Fibroblast of peridontal ligament (primary cell): ENCODE measurements around the gene SKIDA1.

Experiments used
- DNase-seq: peaks from one replicate; pipeline ENCODE4 v3.0.0-alpha.2; 2010; ENCODE audit errors: extremely low read depth

Gene SKIDA1

DNA sequence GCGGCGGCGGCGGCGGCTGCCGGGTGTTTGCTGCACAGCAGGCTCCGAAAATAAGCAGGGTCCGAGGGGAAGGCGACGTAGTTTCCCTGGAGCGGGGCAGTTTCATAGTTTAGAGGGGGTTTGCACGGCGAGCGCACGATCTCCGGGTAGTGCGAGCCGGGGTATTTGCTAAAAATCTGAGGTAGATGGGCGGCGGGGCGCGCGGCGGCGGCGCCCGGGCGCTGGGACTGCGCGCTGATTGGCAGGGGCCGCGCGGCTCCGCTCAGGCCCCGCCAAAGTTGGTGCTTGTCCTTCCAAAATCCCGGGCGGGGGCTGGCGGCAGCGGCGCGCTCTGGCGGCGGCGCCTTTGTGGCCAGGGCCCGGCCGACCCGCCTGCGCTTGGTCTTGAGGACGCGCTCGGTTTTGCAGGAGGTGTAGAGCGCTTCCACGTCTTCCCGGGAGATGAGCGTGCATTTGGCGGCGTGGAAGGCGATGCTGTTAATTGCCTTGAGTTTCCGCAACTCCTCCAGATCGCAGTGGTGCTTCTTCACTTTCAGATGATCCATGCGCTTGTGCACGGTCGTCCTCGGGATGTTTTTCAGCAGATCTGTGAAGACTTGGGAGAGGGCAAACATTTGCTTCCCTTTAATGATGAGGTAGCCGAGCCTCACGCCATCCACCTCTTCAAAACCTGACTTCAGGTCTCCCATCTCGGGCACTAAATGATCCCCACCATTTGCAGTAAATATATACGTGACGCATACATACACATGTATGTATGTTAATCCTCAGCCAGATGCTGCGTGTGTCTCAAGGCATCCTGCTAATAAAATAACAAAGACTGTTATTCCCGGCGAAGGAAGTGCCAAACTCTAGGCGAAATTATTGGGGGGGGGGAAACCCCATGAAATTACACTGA is 8.1 kb downstream of the SKIDA1 start:
- peak; percentile 59 for DNase-seq

DNA sequence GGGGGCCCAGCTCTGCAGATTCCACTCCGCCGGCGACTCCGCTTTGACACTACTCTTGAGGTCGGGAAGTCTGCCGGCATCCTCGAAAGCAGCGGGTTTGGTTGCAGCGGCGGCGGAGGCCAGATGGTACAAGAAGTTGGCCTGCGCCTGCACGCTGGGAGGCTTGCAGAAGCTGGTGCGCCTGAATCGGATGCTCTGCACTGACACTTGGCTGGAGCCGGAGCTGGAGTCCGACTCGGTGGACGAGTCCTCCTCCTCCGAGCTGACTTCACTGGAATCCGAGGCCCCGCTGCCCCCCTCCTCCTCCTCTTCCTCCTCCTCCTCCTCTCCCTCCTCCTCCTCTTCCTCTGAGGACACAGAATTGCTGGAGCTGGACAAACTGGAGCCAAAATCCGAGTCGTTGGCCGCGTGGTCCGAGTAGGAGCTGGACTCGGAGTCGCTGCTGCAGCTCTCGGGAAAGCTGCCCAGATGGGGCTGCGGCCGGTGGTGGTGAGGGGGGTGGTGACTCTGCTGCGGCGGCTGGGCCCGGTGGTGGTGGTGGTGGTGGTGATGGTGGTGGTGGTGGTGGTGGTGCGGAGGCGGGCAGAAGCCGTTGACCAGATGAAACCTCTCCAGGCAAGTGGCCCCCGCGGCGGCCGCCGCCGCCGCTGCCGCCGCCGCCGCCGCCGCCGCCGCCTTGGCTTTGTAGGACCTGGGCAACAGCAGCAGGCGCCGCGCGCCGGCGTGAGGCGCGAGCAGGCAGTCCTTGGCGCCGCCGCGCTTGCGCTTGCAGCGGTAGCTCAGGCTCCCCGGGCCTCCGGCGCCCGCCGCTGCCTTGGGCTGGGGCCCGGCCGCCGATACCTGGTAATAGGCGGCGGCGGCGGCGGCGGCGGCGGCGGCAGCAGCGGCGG is 9.0 kb downstream of the SKIDA1 start:
- DNase-seq, result peak; percentile 69

DNA sequence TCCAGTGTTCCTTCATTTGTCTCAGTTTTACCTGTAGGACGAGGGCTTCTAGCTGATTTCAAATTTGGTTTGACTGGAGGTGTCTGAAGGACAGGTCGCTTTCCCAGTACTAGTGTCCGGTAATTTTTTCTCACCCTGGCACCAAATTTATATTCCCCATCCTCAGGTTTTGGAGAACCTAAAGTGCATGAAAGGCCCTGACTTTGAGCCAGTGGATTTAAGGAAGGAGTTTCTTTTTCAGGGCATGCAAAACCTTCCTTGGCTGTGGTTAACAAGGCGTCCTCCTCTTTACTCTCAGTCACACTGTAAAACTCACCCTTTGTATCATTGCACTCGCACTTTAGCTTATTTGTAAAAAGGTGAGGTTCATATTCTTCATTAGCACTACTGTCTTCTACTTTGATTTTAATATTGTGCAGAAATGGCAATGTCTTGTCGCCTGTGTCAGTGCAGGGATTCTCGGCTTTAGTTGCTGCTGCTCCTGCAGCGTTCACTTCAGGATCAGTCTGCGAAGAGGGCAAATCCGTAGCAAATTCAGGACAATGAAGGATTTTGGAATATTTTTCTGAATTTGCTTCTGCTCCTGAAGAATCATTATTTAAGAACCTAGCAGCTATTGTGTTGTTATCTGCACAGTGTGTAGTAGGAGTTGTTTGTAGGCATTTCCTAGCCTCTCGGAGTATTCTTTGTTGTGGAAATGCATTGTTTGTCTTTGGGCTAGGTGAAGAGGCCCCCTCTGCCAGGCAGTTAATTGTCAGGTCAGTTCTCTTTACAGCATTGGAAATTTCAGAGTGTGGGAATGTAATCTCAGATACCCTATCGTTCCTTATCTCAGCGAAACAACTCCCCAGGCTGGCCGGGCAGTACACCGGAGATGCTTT is 9.9 kb downstream of the SKIDA1 start:
- DNase-seq, result peak; percentile 36

DNA sequence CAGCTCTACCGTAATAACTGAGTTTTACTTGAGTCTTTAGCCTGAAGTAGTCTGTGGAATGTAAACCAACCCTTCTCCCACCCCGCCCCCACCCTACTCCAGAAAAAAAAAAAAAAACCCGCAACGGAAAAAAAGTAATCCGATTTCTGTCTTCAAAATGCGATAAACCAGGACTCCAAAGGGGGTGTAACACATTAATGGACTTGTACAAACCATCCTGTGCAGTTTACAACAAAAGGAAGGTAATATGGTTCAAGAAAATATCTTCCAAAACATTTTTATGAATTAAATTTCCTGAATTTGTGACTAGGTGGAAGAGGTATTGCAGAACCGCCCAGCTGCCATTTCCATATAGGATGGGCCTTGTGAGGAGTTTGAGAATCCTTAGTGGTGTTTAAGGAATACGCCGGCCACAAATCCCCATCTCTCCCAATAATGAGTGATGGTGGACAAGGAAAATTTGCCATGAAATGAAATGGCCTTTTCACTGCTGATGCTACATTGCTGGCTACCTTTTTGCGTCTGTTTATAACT is 10.6 kb downstream of the SKIDA1 start:
- no peak for DNase-seq

DNA sequence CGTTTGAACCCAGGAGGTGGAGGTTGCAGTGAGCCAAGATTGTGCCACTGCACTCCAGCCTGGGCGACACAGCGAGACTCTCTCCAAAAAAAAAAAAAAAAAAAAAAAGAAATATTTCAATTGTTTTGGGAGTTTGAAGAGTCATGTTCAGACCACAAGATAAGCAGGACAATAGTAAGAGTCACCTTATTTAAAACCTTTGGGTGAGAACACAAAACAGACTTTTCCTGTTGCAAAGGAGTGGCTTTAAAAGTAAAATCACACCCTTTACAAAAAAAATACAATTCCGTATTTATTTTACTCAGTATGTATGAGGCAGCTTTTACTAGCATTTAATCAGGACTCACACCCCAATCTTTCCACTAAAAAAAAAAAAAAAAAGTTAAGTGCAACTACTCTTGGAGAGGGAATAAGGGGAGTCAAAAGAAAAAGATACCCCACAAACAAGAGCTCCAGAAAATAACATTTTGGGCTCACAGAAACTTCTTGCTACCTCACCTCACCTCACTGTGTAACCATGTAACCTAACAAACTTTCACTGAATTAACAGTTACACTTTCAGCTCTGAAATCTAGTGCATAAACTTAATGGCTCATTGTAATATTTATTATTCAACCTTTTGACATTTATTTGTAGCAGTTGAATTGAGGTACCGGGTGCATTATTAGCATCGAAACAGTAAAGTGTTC is 11.2 kb downstream of the SKIDA1 start:
- no peak for DNase-seq

DNA sequence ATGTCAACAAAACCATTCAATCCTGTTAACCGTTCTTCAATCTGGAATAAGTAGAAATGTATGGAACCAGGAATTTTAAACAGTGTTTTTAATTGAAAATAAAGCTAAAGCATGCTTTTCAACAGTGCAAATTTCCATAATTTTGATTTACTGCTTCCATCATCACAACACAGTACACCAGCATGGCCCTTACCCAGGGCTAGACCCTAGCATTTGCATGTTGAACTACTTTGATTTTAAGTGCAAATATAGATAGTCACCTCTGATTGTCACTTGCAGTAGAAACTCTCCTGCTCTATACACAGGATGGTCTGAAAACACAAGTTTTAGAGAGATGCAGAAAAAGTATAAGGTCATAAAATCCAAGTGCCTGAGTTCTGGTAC is 12.1 kb downstream of the SKIDA1 start:
- no peak for DNase-seq

DNA sequence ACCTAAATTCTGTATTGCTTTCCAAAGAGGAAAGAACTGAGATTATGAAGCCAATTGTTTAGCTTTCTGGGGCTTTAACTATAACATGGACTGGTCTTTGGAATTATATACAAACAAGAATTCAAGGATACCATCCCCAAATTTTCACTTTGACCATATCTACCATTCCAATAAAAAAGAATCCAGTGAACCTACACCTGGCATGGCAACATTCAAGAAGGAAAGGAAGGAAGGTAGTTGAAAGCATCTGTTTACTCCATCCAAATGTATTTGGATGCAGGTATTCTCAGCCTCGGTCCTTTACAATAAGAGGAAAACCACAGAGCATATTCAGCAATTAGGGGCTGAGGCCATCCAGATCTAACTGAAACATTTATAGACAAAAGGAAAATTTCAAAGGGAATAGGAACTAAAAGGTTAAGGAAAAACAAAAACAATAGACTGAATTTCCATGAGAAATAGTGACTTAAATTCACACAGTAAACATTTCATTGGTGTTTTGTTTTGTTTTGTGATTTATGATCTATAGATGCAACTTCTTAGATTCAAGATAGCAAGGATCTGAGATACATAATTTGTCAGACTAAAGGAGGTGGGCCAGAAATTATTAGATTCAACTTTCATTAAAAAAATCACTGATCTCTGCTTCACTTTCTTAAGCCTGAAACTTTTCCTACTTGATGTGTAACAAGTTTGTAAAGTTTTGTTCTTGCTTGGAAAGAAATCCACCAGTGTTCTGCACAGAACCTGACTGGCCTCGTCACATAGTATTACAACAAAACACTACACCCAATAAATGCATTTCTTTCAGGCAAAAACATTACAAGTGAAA is 12.7 kb downstream of the SKIDA1 start:
- no peak for DNase-seq

DNA sequence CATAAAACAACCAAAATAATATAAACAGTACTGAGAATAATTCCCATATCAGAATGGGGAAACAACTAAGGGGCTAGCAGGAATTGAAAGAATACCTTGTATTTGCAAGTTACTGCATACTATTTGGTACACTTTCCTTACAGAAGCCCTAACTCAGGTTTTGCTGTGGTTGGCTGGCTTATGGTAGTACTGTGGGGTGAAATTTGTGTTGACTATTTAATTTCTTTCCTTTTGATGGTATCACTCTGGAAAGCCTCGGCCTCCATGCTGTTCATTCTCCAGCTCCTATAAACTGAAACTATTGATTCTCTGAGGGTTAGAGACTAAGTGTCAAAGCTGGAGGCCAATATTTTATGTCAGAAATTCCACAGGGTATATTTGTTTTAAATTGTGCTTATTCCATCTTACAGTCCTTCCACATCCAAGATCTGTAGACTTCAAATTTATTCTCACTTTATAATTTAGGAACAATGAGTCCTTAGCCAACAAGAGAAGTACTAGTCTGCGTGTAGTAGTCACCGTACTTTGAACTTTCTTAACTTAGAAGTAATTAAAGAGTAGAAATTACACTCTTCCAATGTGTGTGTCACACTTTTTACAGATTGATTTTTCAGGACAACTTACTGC is 13.4 kb downstream of the SKIDA1 start:
- no peak for DNase-seq

DNA sequence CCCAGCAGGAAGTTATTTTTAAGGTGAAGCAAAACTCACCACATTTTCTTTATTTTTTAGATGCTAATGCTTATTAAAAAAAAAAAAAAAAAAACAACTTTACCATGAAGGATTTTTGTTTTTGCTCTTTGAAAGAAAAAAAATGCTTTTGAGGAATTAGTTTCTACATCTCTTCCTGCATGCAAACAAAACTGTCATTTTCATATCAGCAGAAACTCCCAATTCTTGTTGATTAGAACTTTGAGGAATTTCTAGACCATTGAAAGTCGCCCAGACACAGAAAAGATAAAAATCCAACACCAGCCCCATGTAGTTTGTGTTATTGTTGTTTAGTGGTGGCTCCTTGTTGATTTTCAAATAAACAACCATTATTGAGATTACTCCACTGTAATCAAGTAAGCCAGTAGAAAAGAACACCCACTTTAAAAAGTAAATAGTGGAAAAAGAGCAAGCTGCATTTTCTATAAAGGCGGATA is 14.3 kb downstream of the SKIDA1 start:
- DNase-seq, result no peak

DNA sequence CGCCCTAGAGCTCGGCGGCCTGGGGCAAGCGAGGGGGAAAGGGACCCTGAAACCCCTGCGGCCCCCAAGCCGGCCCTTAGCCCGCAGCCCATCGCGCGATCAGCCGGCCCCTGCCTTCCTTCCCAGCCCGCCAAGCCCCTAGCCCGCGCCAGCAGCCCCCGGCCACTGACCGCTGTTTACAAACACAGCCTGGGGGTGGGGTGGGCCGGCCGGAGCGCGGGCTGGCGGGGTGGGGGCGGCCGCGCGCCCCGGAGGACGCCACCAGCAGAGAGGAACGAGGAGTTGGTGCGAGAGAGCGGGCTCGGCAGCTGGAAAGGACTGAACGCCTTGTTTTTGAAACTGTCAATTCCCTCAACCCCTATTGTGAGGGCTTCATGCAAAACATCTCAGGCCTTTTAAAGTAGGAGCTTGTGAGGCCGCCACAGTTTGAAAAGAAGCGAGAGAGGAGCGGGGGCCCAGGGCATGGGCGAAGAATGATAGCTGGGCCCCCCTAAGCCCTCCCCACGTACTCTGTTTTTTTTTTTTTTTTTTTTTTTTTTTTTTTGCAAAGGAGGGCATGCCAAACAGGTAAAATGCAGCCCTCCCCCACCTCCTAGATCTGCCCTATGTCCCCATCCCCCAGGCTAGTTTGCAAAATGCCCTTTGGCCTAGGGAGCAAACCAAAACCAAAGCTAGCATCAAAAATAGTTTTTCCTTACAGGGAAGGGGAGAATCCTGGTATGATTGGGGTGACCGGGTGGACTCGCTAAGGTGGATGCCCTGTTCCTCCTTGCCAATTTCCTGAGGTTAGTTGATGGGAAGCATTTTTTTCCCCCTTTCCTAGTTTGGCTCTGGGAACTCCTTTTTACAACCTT is 15.0 kb downstream of the SKIDA1 start:
- DNase-seq, result no peak

DNA sequence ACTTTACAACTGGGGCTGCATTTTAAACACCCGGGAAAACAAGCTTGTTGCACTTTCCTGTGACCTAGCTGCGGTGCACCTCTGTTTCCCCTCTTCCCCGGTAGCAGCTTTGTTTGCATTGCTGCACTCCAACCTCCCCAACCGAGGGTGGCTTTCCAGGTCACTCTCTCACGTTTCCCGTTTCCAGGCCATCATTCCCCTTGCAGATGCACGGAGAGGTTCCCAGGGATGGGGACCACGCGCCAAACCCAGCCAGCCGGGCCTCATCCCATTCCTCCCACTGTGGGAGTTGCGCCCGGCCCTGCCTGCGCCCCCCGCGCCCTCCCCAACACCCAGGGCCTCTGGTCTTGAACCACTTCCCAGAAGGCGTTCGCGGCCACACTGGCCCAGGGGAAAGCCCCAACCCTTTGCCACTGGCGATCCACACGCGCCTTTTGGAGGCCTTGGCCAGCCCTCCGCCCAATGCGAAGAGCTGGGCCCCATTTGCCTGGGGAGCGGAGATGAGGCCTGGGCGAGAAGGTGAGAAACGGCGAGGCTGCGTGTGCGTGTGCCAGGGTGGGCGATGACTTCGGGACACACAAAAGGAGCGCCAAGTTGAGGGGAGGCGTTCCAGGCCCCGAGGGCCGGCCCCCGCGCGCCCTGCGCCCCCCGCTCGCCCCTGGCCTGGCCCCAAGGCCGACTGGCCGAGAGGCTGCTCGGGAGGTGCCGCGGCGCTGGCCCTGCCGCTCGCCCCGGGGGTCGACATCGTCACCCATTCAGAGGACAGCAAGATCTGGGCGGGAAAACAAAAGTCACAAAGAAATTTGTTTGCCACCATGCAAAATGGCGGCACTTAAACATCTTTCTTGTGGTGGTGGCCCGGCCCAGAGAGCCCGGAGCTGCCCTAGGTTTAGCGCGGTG is 15.9 kb downstream of the SKIDA1 start:
- DNase-seq, result no peak

DNA sequence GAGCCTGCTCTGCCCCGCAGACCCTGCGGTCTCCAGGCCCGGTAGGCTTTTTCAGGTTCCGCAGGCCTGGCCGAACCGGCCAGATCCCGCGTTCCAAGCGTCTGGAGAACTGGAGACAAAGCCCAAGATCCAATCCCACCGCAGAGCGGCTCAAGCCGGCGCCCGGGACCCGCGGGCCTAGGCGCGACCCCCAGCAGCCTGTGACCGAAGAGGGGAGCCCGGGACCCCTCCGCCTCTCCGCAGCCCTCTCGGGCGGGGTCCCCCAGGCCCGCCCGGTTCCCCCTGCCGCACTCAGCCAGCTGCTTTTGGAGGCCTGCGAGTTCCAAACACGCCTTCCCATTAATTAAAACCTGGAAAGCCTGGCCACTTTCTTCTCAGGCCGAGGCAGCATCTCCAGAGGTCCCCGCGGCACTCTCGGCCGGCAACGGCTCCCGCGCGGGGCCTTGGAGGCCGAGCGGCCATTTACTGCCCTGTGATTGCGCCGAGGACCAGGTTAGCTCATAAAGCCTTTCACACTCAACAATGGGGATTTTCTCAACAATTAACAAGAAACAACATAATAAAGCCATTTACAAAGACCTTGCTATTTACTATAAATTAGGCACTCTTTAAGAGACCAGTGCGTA is 16.7 kb downstream of the SKIDA1 start:
- DNase-seq, result no peak

DNA sequence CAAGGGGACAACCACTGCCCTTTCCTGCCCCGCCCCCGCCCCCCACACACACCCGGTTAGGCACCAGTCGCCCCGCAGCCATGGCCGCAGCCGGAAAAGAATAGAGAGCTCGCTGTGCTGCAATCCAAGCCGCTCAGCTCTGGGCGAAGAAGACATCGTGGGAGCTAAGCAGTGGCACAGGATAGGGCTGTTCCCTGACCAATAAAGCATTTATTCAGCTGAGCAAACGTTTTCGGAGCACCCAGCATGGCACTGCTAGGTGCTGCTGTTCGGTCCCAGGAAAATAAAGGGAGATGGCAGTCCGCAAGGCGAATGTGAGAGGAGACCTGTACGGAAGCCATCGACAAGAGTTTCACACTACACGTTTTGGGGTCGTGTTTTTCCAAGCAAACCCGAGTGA is 18.3 kb downstream of the SKIDA1 start:
- DNase-seq, result no peak

DNA sequence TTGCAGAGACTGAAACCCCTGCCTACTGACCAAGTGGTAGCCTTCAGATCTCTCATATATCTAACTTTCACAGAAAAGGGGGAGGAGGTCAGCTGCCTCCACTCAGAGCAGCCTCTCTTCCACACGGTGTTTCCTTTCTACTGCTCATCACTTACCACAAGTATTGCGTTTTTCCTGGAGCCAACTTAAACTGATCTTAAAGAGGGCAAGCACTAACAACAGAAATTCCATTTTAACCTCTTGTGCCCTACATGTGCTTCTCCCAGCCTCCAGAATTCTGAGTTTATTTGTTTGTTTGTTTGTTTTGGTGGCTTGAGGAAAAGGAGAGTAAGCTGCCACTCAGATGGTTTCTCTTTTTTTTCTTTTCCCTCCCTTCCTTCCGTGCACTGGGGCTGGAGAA is 19.1 kb downstream of the SKIDA1 start:
- no peak for DNase-seq

DNA sequence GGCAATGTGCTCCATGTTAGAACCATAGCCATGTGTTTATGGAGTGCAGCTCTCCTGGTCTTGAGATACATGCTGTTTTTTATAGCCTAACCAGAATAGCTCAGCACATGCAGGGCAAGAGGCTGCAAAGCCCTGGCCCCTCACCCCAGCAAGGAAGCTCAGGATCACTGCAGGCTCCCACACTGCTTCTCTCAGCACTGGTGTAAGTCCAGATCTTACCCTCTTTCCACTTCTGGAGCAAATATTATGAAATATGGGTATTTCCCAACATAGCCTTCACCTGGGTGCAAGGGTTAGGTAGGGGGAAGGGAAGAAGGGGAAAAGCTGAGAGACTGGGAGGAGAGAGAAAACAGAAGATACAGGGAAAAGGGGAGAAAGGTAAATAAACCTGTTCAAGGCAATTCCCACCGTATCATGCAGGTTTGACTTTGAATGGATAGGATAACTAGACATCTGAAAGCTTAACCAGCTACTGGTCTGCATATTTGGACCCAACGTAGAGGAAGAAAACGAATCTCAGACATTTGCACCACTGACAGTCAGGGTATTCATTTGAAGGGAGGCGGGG is 19.7 kb downstream of the SKIDA1 start:
- no peak for DNase-seq

DNA sequence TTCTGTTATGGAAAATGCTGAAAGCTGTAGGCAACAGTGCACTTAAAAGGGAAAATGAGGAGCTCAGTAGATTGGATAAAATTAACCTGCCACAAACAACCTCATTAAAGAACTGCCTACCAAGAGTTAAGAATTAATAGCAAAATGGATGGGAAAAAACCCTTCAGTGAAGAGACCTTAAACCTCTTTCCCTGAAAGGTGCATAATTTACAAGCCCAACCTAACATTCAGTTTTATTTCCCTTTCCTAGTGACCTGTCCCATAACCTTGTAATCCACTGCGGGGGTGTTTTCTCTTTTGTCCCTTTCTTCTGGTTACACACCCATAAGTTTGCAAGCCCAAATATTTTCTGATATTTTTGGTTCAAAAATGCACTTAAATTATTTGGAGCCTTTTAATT is 21.9 kb downstream of the SKIDA1 start:
- no peak for DNase-seq

DNA sequence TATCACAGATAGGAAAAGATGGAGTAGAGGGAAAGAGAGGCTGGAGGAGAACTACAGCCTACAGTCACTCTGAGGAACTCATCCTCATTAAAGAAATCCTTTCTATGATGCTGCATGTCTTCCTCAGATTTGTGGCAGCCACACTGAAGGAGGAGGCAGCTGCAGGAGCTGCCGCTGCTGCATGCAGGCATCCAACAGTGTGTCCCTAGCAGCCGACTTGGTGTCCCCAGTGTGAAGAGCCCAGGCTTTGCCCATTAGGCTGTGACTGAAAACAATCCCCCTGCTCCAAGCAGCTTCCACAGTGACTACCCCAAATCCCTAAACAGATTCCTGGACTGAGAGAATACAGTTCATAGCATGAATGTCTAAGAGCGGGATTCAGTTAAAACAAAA is 23.1 kb downstream of the SKIDA1 start:
- no peak for DNase-seq
